Measurements from ENCODE around the gene DNM3. TPM values are rescaled to one million over a fixed set of nuclear protein-coding genes. Genes with fewer than 3 reads are reported as not detected.

DNM3 gene
- total and polyA plus RNA-seq, 2 of the 8 experiments (the other 6 are each of a cell fraction or from before 2014, with no cell fraction given) = 2.0 to 8.5 TPM

DNA sequence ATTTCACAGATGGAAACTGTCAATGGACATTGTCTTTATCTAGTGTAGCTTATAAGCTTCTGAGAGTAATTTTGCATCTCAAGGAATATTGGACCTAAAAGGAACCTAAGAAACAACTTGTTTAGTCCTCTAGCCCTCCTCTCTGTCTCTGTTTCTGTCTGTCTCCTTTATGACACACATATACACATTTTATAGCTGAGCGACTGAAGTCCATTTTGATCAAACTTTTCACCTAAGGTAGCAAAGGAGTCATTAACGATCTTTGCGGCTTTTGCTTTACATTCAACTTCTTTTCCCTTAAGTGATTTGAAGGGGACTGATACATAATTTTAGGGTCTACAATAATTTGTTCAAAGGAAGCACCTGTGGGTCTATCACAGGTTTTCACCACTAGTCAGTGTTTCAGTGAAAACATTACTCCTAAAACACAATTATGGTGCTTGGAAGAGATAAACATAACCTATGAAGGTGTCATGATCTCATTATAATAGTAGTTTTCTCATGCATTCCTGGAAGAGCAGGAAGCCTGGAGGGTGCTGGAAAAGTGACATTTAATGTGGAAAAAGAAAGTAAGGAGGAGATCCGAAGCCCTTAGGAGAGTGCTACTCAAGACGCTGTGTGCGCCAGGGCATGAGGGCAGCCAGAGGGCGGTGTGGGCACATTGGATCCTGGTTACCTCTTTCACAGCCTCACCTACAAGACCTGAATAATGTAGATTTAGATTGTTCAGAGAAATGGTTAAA lies 248.6 kb downstream of the DNM3 start:
- H3K4ac ChIP-seq (replicated peaks; ENCODE audit: insufficient read length, low read depth, low read length) = no peak overlapping the region
- H3K79me2 ChIP-seq (ENCODE audit: control insufficient read depth in 1 of 2, insufficient read depth in 2 of 2, low read length in 2 of 2) = no peaks in the 10 kb centered on the region
- FAIRE-seq (peak; percentile 78), DNase-seq (ENCODE audit: low read depth in 1 of 2, low spot score in 2 of 2) (peak; percentile 57 to 61)
- H4K8ac ChIP-seq (ENCODE audit: extremely low read depth, insufficient read depth, low read length) = no peak overlapping the region
- no peak overlapping the region for H3K4me3 ChIP-seq (ENCODE audit: extremely low read depth in 1 of 4, insufficient read depth in 2 of 4, low read depth in 3 of 4, low read length in 4 of 4)
- peaks cover 0 to 5% (median 0%) of the 10 kb centered on the region in 4 experiments; a peak in 1 of 7 replicates for H3K4me1 ChIP-seq (replicated peaks in 1 of 4; ENCODE audit: control insufficient read depth in 3 of 4, insufficient read depth in 4 of 4, low read length in 3 of 4)
- H3K23me2 ChIP-seq (ENCODE audit: low read depth, low read length) = no peaks in the 10 kb centered on the region
- H3K56ac ChIP-seq (replicated peaks; ENCODE audit: insufficient read length, low read depth, low read length) = no peak overlapping the region
- no peak overlapping the region for H2BK12ac ChIP-seq (ENCODE audit: low read depth, low read length)
- no peak overlapping the region for H3K27ac ChIP-seq (ENCODE audit: low read depth, low read length)
- H2BK20ac ChIP-seq (ENCODE audit: low read length) = no peak overlapping the region
- H3K9ac ChIP-seq (replicated peaks in 1 of 4; ENCODE audit: extremely low read depth in 1 of 4, low read depth in 3 of 4, low read length in 3 of 4) = no peak overlapping the region
- H3K79me1 ChIP-seq (ENCODE audit: low read depth, low read length) = no peaks in the 10 kb centered on the region
- no peak overlapping the region for H3K18ac ChIP-seq (ENCODE audit: extremely low read depth, low read length)
- TF ChIP-seq JUN (IDR thresholded peaks at IDR 0.05; ENCODE audit: low read depth, low read length) = no peak
- TF ChIP-seq RAD21 (IDR thresholded peaks at IDR 0.05 in 1 of 2, conservative IDR thresholded peaks at IDR 0.05 in 1 of 2; ENCODE audit: low read depth in 2 of 2, low read length in 2 of 2) = peak; percentile 92 to 94
- TF ChIP-seq, protein P1, sequence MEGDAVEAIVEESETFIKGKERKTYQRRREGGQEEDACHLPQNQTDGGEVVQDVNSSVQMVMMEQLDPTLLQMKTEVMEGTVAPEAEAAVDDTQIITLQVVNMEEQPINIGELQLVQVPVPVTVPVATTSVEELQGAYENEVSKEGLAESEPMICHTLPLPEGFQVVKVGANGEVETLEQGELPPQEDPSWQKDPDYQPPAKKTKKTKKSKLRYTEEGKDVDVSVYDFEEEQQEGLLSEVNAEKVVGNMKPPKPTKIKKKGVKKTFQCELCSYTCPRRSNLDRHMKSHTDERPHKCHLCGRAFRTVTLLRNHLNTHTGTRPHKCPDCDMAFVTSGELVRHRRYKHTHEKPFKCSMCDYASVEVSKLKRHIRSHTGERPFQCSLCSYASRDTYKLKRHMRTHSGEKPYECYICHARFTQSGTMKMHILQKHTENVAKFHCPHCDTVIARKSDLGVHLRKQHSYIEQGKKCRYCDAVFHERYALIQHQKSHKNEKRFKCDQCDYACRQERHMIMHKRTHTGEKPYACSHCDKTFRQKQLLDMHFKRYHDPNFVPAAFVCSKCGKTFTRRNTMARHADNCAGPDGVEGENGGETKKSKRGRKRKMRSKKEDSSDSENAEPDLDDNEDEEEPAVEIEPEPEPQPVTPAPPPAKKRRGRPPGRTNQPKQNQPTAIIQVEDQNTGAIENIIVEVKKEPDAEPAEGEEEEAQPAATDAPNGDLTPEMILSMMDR (IDR thresholded peaks at IDR 0.05; ENCODE audit: control extremely low read depth in 1 of 3, insufficient read depth in 1 of 3, low read depth in 1 of 3, low read length in 3 of 3) = peak; percentile 87 to 96 (median 93)
- no peak overlapping the region for H3K4me2 ChIP-seq (ENCODE audit: insufficient read depth in 1 of 2, low read depth in 2 of 2, low read length in 2 of 2)
- 52% methylated on average over 7 of the region's 7 CpGs; no CpG with 5 or more reads in 1 of the 2 experiments for WGBS, 2 experiments (ENCODE audit: extremely low coverage in 1 of 2, insufficient coverage in 1 of 2, insufficient read length in 1 of 2, insufficient replicate concordance in 2 of 2, low coverage in 1 of 2, low lambda C conversion rate in 2 of 2, missing lambda C conversion rate in 1 of 2)
- H4K20me1 ChIP-seq (replicated peaks in 1 of 2; ENCODE audit: control insufficient read depth in 1 of 2, insufficient read depth in 2 of 2, low read length in 2 of 2) = no peaks in the 10 kb centered on the region
- no peak overlapping the region for H4K5ac ChIP-seq (ENCODE audit: insufficient read length, low read depth, low read length)
- no peak overlapping the region for H3K14ac ChIP-seq (ENCODE audit: insufficient read length)
- H2AK5ac ChIP-seq (ENCODE audit: low read depth, low read length) = no peak overlapping the region
- H4K91ac ChIP-seq (replicated peaks; ENCODE audit: insufficient read length, low read length) = no peak overlapping the region
- H2BK15ac ChIP-seq (ENCODE audit: low read length) = no peak overlapping the region
- H3K36me3 ChIP-seq (ENCODE audit: control insufficient read depth in 2 of 4, insufficient read depth in 4 of 4, low read length in 3 of 4) = no peaks in the 10 kb centered on the region
- ChIA-PET CTCF (ENCODE audit: partially characterized antibody) (interaction anchor here (0.6 to 4.0 kb wide), 36 partner anchors 9 to 353 kb away, joined by 3 to 20 read pairs (median 3); no protein-coding TSS in a partner anchor), POLR2A (ENCODE audit: partially characterized antibody) (no interaction called here)
- no peaks in the 10 kb centered on the region for H3K27me3 ChIP-seq (replicated peaks in 1 of 4; ENCODE audit: control insufficient read depth in 3 of 4, extremely low read depth in 1 of 4, insufficient read depth in 3 of 4, low read length in 3 of 4)
- H3K23ac ChIP-seq (ENCODE audit: insufficient read length) = no peak overlapping the region
- no peaks in the 10 kb centered on the region for H3K9me3 ChIP-seq (ENCODE audit: insufficient read depth in 2 of 2, low read depth in 1 of 2, low read length in 1 of 2)
- no peak overlapping the region for H2AFZ ChIP-seq (ENCODE audit: low read length)
- H2BK5ac ChIP-seq (ENCODE audit: low read depth, low read length) = no peak overlapping the region
- no peak overlapping the region for H2BK120ac ChIP-seq (replicated peaks; ENCODE audit: low read depth, low read length)

Measured in H1 (cell line).